Panc1 (cell line): ENCODE measurements around the gene ZNF683.

Experiments used
- CTCF ChIP-seq: fragments of 450-650 bp; IDR thresholded peaks from 2 replicates; pipeline ENCODE4 v1.5.1; 2017; ENCODE audit warnings: mild to moderate bottlenecking
- TCF7L2 ChIP-seq: IDR thresholded peaks from 2 replicates; pipeline ENCODE4 v1.6.1; 2011; ENCODE audit warnings: mild to moderate bottlenecking, low read depth, low read length, inconsistent platforms

GRCh38 chr1:26419494-26419893, 46.9 kb upstream of the ZNF683 start:
- TF ChIP-seq TCF7L2 = no peak
- no peak for TF ChIP-seq CTCF
